Measurements from ENCODE around the gene CPVL.

CPVL gene

GRCh38 chr7:29161231-29161630 is 14.9 kb upstream of the CPVL start:
- H3K27ac ChIP-seq = no peak overlapping the region
- no peak for TF ChIP-seq Cebpa-rat (IDR thresholded peaks at IDR 0.05)
- H3K4me1 ChIP-seq = peaks cover 0 to 8% (median 2%) of the 10 kb centered on the region in 10 experiments; a peak in 5 of 20 replicates

GRCh38 chr7:29160080-29160479 is 13.7 kb upstream of the CPVL start:
- no peaks in the 10 kb centered on the region for H3K36me3 ChIP-seq
- H3K27ac ChIP-seq = no peak overlapping the region
- no peak overlapping the region for H3K4me3 ChIP-seq
- no peaks in the 10 kb centered on the region for H3K27me3 ChIP-seq
- no peak overlapping the region for H3K4me2 ChIP-seq
- peaks cover 0 to 8% (median 2%) of the 10 kb centered on the region in 10 experiments; a peak in 5 of 20 replicates for H3K4me1 ChIP-seq
- no peak overlapping the region for H3K9ac ChIP-seq
- H3K9me3 ChIP-seq (replicated peaks in 1 of 11) = peaks cover 0 to 9% (median 4%) of the 10 kb centered on the region in 11 experiments; a peak in 9 of 22 replicates
- H4K20me1 ChIP-seq = no peaks in the 10 kb centered on the region
- TF ChIP-seq Cebpa-rat (IDR thresholded peaks at IDR 0.05) = no peak

More at GRCh38 chr7:29161231-29161630, 14.9 kb upstream of the CPVL start:
- H3K9ac ChIP-seq = no peak overlapping the region
- no peak overlapping the region for H3K4me2 ChIP-seq
- H3K27me3 ChIP-seq = no peaks in the 10 kb centered on the region
- H3K4me3 ChIP-seq = no peak overlapping the region
- H3K9me3 ChIP-seq (replicated peaks in 1 of 11) = peaks cover 4 to 13% (median 9%) of the 10 kb centered on the region in 11 experiments; a peak in 19 of 22 replicates
- H4K20me1 ChIP-seq = no peaks in the 10 kb centered on the region
- H3K36me3 ChIP-seq = no peaks in the 10 kb centered on the region

GRCh38 chr7:29158795-29159423 is 12.6 kb upstream of the CPVL start:
- Histone ChIP-seq H3K9ac (no peak overlapping the region), H3K4me2 (no peak overlapping the region), H4K20me1 (no peaks in the 10 kb centered on the region), H3K27me3 (no peaks in the 10 kb centered on the region), H3K36me3 (no peaks in the 10 kb centered on the region), H3K9me3 (replicated peaks in 1 of 11) (peaks cover 0 to 16% (median 9%) of the 10 kb centered on the region in 11 experiments; a peak in 11 of 22 replicates), H3K27ac (no peak overlapping the region), H3K4me1 (peaks cover 0 to 8% (median 2%) of the 10 kb centered on the region in 10 experiments; a peak in 5 of 20 replicates), H3K4me3 (no peak overlapping the region)
- no peak for TF ChIP-seq Cebpa-rat (IDR thresholded peaks at IDR 0.05)

- H3K4me2 ChIP-seq = peak overlapping the region in 8 of 11 experiments; percentile 4 to 38 (median 22); a peak in 9 of 22 replicates
Measured at GRCh38 chr7:29156907-29157452, 10.6 kb upstream of the CPVL start.

GRCh38 chr7:29154076-29154475 is 7.7 kb upstream of the CPVL start:
- Histone ChIP-seq H3K27me3 (peaks cover 0 to 5% (median 0%) of the 10 kb centered on the region in 11 experiments; a peak in 1 of 22 replicates), H3K9ac (no peak overlapping the region), H3K27ac (no peak overlapping the region), H3K36me3 (no peaks in the 10 kb centered on the region), H3K4me2 (no peak overlapping the region), H3K4me1 (peaks cover 0 to 8% (median 2%) of the 10 kb centered on the region in 10 experiments; a peak in 5 of 20 replicates), H3K9me3 (replicated peaks in 1 of 11) (peaks cover 0 to 16% (median 9%) of the 10 kb centered on the region in 11 experiments; a peak in 11 of 22 replicates), H3K4me3 (no peak overlapping the region), H4K20me1 (no peaks in the 10 kb centered on the region)
- TF ChIP-seq Cebpa-rat (IDR thresholded peaks at IDR 0.05) = no peak

More at GRCh38 chr7:29156907-29157452, 10.6 kb upstream of the CPVL start:
- H3K27me3 ChIP-seq = no peaks in the 10 kb centered on the region
- peaks cover 0 to 16% (median 9%) of the 10 kb centered on the region in 11 experiments; a peak in 11 of 22 replicates for H3K9me3 ChIP-seq (replicated peaks in 1 of 11)
- no peak overlapping the region for H3K27ac ChIP-seq
- H3K9ac ChIP-seq = no peak overlapping the region
- no peaks in the 10 kb centered on the region for H3K36me3 ChIP-seq
- H4K20me1 ChIP-seq = no peaks in the 10 kb centered on the region
- H3K4me3 ChIP-seq = no peak overlapping the region
- peaks cover 0 to 8% (median 2%) of the 10 kb centered on the region in 10 experiments; a peak in 5 of 20 replicates for H3K4me1 ChIP-seq
- no peak for TF ChIP-seq Cebpa-rat (IDR thresholded peaks at IDR 0.05)

- Histone ChIP-seq H3K9me3 (replicated peaks in 1 of 11) (peaks cover 0 to 20% (median 10%) of the 10 kb centered on the region in 11 experiments; a peak in 13 of 22 replicates), H3K27ac (no peak overlapping the region), H3K9ac (no peak overlapping the region), H3K4me2 (no peak overlapping the region), H3K27me3 (peaks cover 0 to 12% (median 0%) of the 10 kb centered on the region in 11 experiments; a peak in 1 of 22 replicates), H3K4me1 (no peaks in the 10 kb centered on the region), H3K4me3 (no peak overlapping the region), H4K20me1 (no peaks in the 10 kb centered on the region), H3K36me3 (no peaks in the 10 kb centered on the region)
- TF ChIP-seq Cebpa-rat (IDR thresholded peaks at IDR 0.05) = no peak
Measured at GRCh38 chr7:29150856-29151255, 4.5 kb upstream of the CPVL start.

GRCh38 chr7:29149036-29149435 is 2.7 kb upstream of the CPVL start:
- Histone ChIP-seq H3K27ac (no peak overlapping the region), H3K4me2 (0 out of 22 replicates have a peak overlapping the region, but pooled peaks of 1 of the 11 experiments have one; percentile 14), H3K36me3 (no peaks in the 10 kb centered on the region), H4K20me1 (no peaks in the 10 kb centered on the region), H3K9me3 (replicated peaks in 1 of 11) (peaks cover 0 to 9% (median 0%) of the 10 kb centered on the region in 11 experiments; a peak in 6 of 22 replicates), H3K4me3 (no peak overlapping the region), H3K27me3 (peaks cover 0 to 20% (median 0%) of the 10 kb centered on the region in 11 experiments; a peak in 2 of 22 replicates), H3K4me1 (no peaks in the 10 kb centered on the region), H3K9ac (no peak overlapping the region)
- peak in 1 of 11 experiments; percentile 19; a peak in 2 of 22 replicates for TF ChIP-seq Cebpa-rat (IDR thresholded peaks at IDR 0.05)

GRCh38 chr7:29147821-29148220 is 1.5 kb upstream of the CPVL start:
- Histone ChIP-seq H3K9me3 (replicated peaks in 1 of 11) (peaks cover 0 to 9% (median 0%) of the 10 kb centered on the region in 11 experiments; a peak in 6 of 22 replicates), H3K9ac (no peak overlapping the region), H3K36me3 (no peaks in the 10 kb centered on the region), H3K27me3 (peaks cover 0 to 28% (median 0%) of the 10 kb centered on the region in 11 experiments; a peak in 2 of 22 replicates), H3K4me1 (no peaks in the 10 kb centered on the region), H3K27ac (no peak overlapping the region), H3K4me2 (no peak overlapping the region), H4K20me1 (no peaks in the 10 kb centered on the region), H3K4me3 (no peak overlapping the region)
- TF ChIP-seq Cebpa-rat (IDR thresholded peaks at IDR 0.05) = no peak

- Histone ChIP-seq H3K9ac (no peak overlapping the region), H3K9me3 (replicated peaks in 1 of 11) (peaks cover 0 to 9% (median 0%) of the 10 kb centered on the region in 11 experiments; a peak in 6 of 22 replicates), H3K27me3 (peaks cover 0 to 28% (median 0%) of the 10 kb centered on the region in 11 experiments; a peak in 2 of 22 replicates), H3K4me2 (no peak overlapping the region), H3K27ac (no peak overlapping the region), H3K4me1 (no peaks in the 10 kb centered on the region), H3K36me3 (no peaks in the 10 kb centered on the region), H4K20me1 (no peaks in the 10 kb centered on the region), H3K4me3 (no peak overlapping the region)
- no peak for TF ChIP-seq Cebpa-rat (IDR thresholded peaks at IDR 0.05)
Measured at GRCh38 chr7:29146888-29147609, 712 bp upstream of the CPVL start.
